Loucy (cell line): ENCODE measurements around the gene AHRR.

ENCODE experiments used
- EZH2phosphoT487 ChIP-seq: fragments of 200-600 bp; IDR thresholded peaks from 2 replicates; pipeline ENCODE4 v1.6.1; 2018; ENCODE audit warnings: antibody characterized with exemption, mild to moderate bottlenecking, moderate library complexity, borderline replicate concordance
- TF ChIP-seq, protein P1 (sequence below): fragments of 200-600 bp; sonication (generic); conservative IDR thresholded peaks from 2 replicates; pipeline ENCODE4 v1.5.1; 2014; ENCODE audit warnings: mild to moderate bottlenecking, antibody characterized with exemption, low read length

DNA sequence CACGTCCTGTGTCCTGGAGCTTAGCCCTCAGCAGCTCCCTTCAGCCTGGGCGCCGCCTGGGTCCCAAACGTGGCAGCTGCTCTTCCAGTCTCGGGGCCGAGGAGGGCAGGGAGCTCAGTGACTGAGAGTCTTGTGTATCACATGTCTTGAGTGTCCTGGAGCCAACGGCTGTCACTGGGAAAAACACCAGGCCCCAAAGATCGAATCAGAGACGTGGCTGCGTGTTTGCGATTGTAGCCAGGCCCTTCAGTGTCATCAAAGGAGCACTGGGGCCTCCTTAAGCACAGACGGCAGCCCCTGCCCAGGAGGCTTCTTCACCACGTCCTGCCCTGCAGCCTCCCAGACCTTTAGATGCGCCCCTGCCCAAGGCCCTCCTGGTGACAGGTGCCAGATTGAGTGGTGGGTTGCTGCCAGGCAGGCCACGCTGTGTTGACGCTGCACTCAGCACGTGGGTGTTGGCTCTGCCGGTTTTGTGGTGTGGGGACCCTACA, 115.8 kb downstream of the AHRR start:
- TF ChIP-seq, protein P1, sequence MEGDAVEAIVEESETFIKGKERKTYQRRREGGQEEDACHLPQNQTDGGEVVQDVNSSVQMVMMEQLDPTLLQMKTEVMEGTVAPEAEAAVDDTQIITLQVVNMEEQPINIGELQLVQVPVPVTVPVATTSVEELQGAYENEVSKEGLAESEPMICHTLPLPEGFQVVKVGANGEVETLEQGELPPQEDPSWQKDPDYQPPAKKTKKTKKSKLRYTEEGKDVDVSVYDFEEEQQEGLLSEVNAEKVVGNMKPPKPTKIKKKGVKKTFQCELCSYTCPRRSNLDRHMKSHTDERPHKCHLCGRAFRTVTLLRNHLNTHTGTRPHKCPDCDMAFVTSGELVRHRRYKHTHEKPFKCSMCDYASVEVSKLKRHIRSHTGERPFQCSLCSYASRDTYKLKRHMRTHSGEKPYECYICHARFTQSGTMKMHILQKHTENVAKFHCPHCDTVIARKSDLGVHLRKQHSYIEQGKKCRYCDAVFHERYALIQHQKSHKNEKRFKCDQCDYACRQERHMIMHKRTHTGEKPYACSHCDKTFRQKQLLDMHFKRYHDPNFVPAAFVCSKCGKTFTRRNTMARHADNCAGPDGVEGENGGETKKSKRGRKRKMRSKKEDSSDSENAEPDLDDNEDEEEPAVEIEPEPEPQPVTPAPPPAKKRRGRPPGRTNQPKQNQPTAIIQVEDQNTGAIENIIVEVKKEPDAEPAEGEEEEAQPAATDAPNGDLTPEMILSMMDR: no peak
- no peak for TF ChIP-seq EZH2phosphoT487
